GM18499 (cell line): Measurements from ENCODE around the gene LRSAM1.

Source experiments
- ATAC-seq: cut with Tn5 transposase; IDR thresholded peaks from one replicate; pipeline ENCODE4 v1.9.1; 2021; ENCODE audit warnings: moderate number of reproducible peaks; ENCODE audit not compliant: insufficient read depth, unreplicated experiment

The LRSAM1 gene

GRCh38 chr9:127492616-127493015 lies 41.3 kb downstream of the LRSAM1 start:
- ATAC-seq: no peak

- no peak for ATAC-seq
These were observed 42.4 kb downstream of the LRSAM1 start for GRCh38 chr9:127493592-127494303.

- no peak for ATAC-seq
These were observed 43.0 kb downstream of the LRSAM1 start for GRCh38 chr9:127494304-127494702.

GRCh38 chr9:127495884-127496555 lies 44.7 kb downstream of the LRSAM1 start:
- no peak for ATAC-seq

DNA sequence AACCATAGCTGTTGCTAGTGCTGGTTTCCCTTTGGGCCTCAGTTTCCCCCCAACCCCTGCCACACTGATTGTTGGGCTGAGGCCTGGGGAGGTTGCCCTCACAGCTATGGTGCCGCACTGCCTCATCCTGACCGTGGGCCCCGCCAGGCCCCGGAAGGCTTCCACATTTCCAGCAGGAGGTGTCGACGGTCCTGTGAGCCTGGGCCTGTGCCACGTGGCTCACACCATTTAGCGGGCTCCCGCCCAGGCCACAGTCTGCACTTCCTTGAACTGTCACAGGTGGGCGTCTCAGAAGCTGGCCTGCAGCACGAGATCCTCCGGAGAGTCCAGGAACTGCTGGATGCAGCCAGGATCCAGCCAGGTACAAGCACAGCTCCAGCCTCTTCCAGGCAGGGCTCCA lies 45.7 kb downstream of the LRSAM1 start:
- ATAC-seq: no peak

DNA sequence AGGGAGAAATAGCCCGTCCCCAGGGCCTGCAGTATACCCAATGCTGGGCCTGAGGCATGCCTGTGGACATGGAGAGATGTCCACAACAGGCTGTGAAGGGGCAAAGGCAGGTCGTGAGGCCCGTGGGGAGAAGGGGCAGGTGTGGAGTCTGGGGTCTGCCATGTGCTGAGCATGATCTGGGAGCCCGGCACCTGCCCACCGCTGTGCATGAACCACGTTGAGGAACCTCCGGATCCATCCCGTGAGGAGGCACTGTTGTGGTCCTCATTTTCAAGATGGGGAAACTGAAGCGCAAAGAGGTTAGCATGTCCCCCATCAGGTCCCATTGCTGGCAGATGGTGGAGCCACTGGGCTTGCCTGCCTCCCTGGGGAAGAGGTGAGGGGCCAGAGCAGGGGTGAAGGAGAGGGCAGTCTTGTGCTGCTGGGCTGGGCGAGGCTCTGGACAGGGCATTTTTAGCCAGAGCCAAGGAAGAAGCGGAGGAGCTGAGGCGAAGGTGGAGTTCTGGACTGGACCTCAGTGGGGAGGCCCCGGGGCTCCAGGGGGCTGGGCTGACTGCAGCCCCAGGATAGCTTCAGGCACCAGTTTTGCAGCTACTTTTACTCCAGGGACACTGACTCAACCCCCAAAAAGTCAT lies 46.5 kb downstream of the LRSAM1 start:
- no peak for ATAC-seq

GRCh38 chr9:127498298-127498697 lies 47.0 kb downstream of the LRSAM1 start:
- no peak for ATAC-seq

- no peak for ATAC-seq
These were observed 49.1 kb downstream of the LRSAM1 start for GRCh38 chr9:127500399-127500798.

DNA sequence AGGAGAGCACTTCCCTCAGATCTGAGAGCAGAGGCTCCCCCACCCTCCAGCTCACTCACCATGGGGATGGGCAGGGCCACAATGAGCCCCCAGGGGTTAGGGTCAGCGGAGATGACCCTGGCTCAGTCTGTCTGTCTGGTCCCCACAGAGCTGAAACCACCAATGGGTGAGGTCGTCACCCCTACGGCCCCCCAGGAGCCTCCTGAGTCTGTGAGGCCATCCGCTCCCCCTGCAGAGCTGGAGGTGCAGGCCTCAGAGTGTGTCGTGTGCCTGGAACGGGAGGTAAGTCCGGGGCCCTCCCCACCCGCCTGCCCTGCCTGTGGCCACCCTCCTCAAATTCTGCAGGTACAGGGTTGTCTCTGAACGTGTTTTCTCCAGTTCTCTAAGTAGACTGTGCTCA lies 49.6 kb downstream of the LRSAM1 start:
- no peak for ATAC-seq

DNA sequence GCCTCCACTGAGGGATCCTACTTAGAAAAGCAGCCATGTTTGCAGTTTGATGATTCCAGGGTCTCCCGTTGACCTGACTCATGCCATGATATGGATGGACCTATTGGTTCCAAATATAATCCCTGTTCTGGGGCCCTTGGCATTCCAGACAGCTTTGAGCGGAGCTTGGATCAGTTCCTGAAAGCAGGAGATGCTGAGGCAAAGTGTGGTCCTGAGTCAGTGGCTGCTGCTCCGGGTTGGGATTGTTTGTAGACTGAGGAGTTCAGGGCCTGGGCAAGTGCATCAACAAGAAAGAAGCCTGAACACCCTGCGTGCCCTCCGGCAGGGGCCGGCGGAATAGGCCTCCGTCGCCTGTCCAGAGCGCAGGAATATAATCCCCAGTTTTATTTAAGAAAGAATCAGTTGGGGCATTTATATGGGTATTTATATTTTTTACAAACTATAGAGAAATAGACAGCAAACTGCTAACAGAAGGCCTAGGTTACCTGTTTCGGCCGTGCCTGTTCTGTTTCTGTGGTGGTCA lies 50.6 kb downstream of the LRSAM1 start:
- ATAC-seq: no peak

DNA sequence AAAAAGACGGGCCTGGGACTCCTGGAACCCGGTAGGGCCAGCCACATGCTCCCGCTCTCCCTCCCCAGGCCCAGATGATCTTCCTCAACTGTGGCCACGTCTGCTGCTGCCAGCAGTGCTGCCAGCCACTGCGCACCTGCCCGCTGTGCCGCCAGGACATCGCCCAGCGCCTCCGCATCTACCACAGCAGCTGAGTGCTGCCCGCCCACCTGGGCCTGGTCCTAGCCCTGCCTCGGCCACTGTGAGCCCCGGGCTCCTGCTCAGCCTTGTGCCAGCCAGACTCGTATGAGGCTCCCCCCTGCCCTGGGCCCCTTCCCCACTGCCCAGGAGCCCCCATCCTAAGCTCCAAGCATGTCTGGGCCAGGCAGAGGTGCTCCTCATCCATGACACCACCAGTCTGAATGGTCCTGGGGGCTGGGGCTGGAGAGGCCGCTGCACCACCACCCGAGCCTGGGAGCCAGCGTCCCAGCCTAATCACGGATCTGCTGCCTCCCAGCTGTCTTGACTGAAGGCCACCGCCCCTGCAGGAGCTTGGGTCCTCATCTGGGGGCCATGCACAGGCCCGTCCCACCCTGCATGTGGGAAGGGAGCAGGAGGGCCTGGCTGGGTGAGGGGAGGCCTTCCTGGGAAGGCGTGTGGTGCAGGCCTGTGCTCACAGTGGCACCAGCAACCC lies 51.5 kb downstream of the LRSAM1 start:
- no peak for ATAC-seq

DNA sequence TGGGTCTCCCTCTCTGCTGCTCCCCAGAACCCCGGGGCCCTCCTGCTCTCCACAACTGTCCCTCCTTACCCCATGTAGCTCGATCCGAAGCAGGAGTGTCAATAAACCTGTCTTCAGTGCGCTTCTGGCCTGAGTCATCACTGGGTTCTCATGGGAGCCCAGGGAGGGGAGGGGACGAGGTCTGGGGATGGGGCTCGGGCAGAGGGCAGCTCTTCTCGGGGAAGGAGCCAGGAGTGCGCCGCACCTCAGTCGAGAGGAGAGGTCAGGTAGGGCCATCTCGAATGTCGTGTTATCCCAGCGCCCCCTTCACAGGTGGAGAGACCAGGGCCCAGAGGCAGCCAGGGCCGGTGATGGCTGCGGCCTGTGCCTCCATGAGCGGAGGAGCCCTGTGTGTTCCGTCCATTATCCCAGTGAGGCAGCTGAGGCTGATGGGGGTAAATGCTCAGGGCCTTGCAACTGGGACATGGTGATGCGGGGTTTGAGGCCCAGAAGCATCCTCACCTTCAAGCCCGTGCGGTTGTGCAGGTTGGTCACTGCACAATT lies 52.1 kb downstream of the LRSAM1 start:
- ATAC-seq: no peak

DNA sequence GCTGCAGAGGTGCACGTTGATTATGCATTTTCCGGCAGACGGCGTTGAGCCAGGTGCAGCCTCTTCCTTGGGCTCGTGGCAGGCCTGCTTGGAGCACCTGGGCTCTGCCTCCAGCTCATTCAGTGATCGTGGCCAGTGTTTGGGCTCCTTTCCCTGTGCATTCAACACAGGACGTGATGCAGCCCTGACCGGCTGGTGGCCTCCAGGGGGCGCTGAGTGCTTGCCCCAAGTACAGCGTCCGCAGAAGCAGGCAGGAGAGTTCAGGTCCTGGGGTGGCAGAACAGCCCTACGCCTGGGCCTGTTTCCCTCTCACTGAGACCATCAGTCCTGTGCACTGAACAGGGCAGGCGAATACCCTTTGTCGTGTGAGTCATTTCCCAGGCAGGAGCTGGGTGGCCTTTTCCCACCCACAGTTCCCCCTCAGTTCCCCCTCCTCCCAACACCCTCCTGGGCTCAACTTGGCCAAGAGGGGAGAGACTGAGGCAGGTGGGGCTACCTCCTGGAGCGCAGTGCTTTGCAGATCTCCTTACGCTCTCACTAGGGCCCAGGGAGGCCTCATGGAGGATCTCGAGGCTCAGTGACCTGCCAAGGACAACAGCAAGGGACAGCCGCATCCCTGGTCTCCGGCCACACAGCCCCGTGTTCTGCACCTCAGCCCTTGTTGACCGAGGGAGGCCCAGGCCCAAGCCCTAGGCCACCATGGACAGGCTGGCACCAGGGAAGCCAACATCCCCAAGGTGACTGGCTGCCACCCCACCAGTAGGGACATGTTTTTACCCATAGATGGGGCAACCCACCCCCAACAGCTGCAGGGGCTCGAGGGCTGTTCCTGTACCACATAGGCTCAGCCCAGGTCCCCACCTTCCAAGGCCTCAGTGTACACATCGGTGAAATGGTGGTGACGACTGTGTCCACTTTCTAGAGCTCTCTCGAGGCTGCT lies 52.9 kb downstream of the LRSAM1 start:
- no peak for ATAC-seq

- no peak for ATAC-seq
These were observed 53.6 kb downstream of the LRSAM1 start for GRCh38 chr9:127504887-127505251.

- no peak for ATAC-seq
These were observed 54.2 kb downstream of the LRSAM1 start for GRCh38 chr9:127505396-127506116.

DNA sequence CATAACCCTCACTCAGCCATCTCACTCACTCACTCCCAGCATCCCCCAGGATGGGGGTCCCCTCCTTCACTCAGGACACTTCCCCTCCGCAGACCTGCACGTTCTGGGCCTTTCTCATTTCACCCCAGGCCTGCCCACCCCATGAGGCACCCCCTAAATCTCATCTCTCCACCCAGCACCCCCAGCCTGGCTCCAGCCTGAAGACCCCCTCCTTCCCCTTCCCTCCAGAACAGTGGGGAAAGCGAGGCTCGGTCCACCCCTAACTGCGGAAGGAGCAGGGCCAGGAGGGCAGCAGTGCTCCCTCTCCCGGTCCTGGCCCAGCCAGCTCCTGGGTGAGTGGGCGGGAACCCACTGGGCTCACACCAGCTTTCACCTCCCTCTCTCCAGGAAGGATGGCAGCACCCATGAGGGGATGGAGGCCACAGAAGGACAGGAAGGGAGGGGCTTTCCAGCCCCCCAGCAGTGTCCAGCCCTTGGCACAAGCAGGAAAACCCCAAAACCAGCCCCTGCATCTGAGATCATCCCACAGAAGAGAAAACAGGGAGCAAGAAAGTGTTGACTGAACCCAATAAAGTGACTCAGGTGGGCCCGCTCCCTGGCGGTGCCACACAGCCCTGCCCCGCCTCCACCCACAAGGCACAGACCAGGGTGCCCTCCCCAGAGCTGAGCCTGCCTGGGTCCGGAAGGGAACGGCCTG lies 55.0 kb downstream of the LRSAM1 start:
- no peak for ATAC-seq

DNA sequence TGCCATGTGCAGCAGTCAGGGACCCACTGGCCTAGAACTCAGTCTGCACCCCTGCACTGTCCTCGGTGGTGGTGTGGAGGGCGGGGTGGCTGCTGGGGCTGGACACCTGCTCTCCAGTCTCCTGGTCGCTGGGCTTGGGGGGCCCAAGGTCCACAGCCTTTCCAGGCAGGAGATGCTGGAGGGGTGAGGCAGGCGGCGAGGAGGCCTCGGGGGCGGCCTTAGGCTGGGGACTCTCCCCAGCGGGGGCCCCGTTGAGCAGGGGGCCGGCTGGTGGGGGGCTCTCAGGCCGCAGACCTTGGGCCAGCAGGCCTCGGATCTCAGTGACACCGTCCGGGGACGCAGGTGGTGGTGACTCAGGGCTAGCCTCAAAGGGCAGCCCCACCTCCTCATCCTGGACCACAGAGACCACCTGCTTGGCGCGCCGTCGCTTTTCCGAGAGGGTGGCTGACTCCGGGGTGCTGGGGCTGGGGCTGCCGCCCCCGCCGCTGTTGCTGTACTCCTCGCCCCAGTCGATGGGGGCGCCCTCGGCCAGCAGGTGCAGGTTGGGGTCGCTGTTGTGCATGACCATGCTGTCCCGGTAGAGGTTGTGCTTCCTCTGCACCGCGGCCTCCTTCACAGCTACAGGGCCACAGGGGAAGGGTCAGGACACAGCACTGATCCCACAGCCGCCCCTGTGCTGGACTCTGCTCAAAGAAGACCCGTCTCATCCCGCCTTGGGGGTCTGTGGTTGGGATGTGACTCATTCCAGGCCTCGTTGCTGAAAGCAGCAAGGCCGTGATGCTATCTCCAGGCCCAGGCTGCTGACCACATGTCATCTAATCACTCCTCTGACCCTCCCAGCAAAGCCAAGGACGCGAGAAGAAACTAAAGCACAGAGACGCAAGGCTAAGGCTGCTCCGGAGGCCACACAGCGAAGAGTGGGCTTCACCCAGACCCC lies 55.8 kb downstream of the LRSAM1 start:
- ATAC-seq: no peak
